Activated T-cell treated with anti-CD3 and anti-CD28 coated beads for 1 hour (primary cell): ENCODE measurements around the gene GRB2.
"Not testable (repeated sequence)": the region's sequence is repeated elsewhere in the genome, so short reads cannot be mapped to it uniquely, and the experiment has no call there.

ENCODE experiments used
- DNase-seq: peaks from one replicate; pipeline ENCODE4 v3.0.0-alpha.2; 2020; ENCODE audit warnings: low read depth

GRB2 gene

GRCh38 chr17:75386430-75386829 lies 19.0 kb downstream of the GRB2 start:
- no peak for DNase-seq

- DNase-seq: no peak
Observed at GRCh38 chr17:75384751-75385150, 20.7 kb downstream of the GRB2 start.

DNA sequence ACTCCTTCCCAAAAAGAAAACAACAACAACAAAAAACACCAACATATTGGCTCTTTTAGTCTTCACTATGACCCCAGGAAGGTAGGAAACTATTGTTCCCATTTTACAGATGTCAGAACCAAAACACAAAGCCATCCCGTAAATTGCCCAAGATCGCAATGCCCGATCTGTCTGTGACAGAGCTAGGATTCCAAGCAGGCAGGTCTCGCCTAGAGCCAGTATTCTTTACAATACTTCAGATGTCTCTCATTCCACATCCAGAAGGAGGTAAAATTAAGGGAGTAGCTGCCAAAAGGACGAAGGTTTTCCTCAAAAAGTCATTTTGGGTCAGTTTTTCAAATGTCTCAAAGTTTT lies 21.7 kb downstream of the GRB2 start:
- no peak for DNase-seq

GRCh38 chr17:75380750-75381149 lies 24.7 kb downstream of the GRB2 start:
- DNase-seq: no peak

DNA sequence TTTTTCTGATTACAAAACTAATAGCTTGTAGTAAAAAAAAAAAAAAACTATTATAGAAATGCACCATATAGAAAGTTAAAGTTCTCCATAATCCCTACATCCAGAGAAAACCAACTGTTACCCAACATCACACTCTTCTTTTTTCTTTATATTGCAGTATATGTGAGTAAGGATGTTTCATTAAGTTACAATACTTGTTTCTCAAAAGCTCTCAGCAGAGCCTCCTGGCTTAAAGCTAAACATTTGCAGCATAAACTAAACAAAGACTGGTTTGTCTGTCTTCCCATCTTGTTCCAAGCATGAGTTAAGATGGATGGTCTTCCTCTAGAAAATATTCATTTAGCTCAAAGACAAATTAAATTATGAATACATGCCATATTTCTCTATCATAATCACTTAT lies 25.2 kb downstream of the GRB2 start:
- no peak for DNase-seq

GRCh38 chr17:75379426-75379825 lies 26.1 kb downstream of the GRB2 start:
- DNase-seq: not testable (repeated sequence)

- DNase-seq: no peak
Observed at GRCh38 chr17:75373280-75373679, 32.2 kb downstream of the GRB2 start.

DNA sequence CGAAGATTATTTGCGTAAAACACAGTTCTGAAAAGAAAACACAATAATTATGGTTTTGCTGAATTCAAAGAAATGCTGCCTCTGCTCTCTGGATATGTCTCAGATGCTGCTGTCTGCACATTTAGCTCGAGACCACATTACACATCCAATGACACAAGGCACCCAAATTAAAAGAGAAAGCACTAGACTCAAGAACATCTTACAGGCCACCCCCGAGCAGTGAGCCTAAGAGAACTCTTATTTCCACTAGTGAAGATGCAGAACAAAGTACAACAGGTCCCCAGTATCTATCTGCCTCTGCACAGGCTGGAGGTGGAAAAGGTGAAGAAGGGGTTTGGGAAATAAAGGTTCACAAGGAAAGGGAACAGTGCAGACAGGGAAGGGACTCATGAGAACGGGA lies 33.5 kb downstream of the GRB2 start:
- no peak for DNase-seq

DNA sequence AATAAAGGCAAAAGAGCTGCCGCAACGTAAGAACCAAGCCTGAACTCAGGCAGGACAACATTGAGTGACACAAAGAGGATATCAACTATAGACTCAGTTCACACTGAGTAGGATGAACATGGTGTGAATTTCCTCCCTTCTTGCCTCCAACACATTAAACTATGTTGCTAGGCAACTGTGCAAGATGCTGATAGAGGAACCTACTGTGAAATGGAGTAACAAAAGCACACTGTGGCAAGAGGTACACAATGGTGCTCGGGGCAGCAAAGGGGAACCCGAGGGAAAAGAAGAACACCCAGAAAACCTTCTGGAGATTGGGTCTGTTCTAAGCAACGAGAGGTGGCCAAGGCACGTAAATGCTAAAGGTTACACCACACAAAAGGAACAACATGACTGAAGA lies 34.1 kb downstream of the GRB2 start:
- DNase-seq: no peak

DNA sequence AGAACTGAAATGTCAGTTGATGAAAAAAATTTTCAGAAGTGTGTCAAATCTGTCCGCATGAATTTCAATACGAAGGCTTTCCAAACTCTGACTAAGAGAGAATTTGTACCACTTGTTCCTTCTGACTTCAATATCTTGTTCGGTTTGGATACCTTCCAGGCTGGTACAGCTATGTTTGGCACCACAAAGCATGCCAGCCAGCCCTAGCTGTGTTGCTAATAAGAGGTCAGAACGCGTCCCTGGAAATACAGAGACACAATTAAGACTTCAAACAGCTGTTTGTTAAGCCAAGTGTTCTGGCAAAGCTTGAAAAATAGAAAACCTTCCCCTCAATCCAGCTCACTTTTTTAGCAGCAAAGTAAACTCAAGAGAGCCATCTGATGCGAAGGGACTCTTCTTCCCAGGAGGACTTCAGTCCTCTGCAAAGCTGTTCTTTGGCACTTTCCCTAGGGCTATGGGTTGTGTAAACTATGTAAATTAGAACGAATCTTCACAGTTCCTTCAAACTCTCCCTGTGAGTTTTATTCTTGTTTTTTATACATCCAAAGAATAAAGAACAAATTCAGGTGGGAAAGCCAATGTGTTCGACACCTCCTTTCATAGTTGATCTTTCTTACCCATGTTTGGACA lies 35.1 kb downstream of the GRB2 start:
- DNase-seq: no peak

DNA sequence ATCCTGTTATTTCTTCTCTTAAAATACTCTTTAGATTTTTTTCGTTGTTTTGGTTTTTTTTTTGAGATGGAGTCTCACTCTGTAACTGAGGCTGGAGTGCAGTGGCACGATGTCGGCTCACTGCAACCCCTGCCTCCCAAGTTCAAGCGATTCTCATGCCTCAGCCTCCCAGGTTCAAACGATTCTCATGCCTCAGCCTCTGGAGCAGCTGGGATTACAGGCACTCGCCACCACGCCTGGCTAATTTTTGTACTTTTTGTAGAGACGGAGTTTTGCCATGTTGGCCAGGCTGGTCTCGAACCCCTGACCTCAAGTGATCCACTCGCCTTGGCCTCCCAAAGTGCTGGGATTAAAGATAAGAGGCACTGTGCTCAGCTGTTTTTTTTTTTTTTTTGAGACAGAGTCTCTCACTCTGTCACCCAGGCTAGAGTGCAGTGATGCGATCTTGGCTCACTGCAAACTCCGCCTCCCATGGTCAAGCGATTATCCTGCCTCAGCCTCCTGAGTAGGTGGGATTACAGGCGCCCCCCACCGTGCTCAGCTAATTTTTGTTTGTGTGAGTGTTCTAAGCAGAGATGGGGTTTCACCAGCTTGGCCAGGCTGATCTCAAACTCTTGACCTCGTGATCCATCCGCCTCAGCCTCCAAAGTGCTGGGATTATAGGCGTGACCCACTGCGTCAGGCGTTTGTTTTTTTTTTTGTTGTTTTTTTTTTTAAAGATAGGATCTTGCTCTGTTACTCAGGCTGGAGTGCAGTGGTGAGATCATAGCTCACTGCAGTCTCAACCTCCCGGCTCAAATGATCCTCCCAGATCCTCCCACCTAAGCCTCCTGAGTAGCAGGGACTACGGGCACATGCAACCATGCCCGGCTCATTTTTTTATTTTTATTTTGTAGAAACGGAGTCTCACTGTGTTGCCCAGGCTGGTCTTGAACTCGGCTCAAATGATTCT lies 37.4 kb downstream of the GRB2 start:
- not testable (repeated sequence) for DNase-seq

DNA sequence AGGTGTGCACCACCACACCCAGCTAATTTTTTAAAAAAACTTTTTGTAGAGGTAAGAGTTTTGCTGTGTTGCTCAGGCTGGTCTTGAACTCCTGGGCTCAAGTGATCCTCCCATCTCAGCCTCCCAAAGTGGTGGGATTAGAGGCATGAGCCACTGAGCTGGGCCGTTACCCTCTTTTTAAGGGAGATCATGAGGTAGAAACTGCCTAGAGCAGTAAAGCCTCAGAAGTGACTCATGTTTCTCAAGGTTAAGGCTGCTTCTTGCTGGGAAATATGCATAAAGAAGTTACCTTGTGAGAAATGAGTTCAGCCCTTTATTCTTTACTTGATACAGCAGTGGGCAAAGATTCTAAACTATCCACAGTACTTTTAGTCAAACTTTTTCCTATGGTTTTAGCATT lies 38.2 kb downstream of the GRB2 start:
- no peak for DNase-seq

DNA sequence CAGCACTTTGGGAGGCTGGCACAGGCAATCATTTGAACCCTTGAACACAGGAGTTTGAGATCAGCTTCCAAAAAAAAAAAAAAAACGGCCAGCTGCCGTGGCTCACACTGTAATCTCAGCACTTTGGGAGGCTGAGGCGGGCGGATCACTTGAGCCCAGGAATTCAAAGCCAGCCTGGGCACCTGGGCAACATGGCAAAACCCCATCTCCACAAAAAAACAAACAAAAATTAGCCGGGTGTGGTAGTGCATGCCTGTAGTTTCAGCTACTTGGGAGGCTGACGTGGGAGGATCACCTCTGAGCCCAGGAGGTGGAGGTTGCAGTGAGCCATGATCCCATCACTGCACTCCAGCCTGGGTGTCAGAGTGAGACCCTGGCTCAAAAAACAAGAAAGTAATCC lies 39.0 kb downstream of the GRB2 start:
- DNase-seq: no peak

GRCh38 chr17:75365931-75366275 lies 39.6 kb downstream of the GRB2 start:
- no peak for DNase-seq

DNA sequence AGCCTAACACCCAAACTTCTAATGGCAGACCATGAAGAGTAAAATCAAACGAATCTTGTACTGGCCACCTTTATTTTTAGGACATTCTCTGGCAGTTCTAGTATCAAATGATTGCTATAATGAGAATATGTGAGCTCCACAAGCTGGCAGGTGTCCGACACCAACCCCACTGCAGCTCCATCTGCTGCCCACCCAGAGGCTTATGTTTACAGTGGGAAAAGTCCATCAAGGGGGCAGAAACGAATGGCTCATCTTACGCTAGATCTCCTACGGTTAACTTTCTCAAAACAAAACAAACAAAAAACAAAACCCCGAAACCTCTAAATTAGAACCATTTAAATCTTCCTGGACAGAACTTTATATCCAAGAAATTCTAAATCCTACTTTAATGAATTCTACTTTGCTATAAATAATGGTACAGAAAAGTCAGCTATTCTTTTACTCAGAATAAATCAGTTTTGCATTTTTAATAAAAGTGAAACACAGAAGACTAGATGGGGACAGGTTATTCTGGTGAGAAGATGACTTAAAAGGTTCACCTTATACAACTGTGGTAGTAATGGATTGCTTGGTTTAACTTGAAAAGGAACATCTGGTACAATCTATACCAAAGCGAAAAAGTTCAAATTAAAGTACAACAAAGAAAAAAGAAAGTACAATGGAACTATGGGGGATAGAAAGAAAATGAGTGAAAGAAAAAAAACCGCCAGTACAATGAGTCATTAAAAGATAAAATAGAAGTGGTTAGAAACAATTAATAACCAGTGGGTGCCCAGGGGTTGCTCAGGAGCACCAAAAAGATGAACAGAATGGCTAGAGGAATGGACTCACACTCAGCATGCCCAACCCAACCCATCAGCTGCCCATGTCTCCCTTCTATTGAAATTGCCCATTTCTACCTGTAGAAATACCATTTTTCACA lies 40.2 kb downstream of the GRB2 start:
- no peak for DNase-seq

- no peak for DNase-seq
Observed at GRCh38 chr17:75364078-75364477, 41.4 kb downstream of the GRB2 start.

DNA sequence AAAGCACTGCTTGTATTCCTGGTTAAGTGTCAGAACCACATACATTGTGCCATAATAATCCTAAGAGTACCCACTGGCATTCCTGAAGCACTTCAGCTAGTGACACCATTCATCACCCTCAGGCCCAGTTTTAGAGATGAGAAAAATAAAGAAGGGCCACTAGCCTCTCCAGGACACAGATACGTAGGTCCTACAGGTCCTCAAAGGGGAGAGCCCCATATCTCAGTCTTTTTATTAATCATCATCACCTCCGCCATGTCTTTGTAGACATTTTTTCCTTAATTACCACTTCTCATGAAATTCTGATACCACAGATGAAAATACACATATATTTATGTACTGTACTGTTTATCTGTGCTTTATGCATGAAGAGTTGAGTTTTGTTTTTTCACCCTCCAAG lies 43.5 kb downstream of the GRB2 start:
- no peak for DNase-seq

GRCh38 chr17:75361344-75361743 lies 44.1 kb downstream of the GRB2 start:
- no peak for DNase-seq

- no peak for DNase-seq
Observed at GRCh38 chr17:75356260-75356937, 49.1 kb downstream of the GRB2 start.

DNA sequence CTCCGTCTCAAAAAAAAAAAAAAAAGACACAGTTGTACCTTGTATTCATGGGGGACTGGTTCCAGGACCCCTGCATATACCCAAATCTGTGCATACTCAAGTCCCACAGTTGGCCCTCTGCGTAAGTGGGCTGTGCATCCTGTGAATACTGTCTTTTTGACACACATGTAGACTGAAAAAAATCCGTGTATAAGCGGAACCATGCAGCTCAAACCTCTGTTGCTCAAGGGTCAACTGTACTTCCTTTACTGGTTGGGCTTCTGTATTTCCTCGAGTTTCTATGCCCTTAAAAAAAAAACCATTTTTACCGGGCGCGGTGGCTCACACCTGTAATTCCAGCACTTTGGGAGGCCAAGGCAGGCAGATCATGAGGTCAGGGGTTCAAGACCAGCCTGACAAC lies 52.3 kb downstream of the GRB2 start:
- DNase-seq: no peak

GRCh38 chr17:75352079-75352569 lies 53.4 kb downstream of the GRB2 start:
- DNase-seq: no peak

DNA sequence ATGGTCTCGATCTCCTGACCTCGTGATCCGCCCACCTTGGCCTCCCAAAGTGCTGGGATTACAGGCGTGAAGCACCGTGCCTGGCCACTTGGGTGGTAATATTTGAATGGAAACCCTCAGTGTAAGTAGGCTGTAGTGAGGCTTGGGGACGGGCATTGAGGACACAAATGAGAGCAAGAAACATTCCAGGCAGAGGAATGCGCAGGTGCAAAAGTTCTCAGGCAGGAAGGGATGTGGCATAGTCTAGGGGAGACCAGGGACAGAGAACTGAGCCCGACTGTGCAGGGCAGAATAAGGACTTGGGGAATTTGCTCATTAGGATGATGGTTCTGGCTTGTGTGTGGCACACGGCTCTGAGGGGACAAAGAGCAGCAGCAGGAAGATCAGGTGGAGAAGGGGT lies 54.8 kb downstream of the GRB2 start:
- DNase-seq: no peak
